ENCODE data around the gene HYOU1.

GRCh38 chr11:119084663-119085436 lies 27.8 kb upstream of the HYOU1 start, which contains the start of gene HMBS:
- TF ChIP-seq CTCF (IDR thresholded peaks at IDR 0.05; ENCODE audit: low read length) (no peak), EZH2 (IDR thresholded peaks at IDR 0.05; ENCODE audit: borderline replicate concordance, low read length) (no peak)

All from OCI-LY1 (cell line).